ENCODE data around the gene IGSF9.

Gene IGSF9

DNA sequence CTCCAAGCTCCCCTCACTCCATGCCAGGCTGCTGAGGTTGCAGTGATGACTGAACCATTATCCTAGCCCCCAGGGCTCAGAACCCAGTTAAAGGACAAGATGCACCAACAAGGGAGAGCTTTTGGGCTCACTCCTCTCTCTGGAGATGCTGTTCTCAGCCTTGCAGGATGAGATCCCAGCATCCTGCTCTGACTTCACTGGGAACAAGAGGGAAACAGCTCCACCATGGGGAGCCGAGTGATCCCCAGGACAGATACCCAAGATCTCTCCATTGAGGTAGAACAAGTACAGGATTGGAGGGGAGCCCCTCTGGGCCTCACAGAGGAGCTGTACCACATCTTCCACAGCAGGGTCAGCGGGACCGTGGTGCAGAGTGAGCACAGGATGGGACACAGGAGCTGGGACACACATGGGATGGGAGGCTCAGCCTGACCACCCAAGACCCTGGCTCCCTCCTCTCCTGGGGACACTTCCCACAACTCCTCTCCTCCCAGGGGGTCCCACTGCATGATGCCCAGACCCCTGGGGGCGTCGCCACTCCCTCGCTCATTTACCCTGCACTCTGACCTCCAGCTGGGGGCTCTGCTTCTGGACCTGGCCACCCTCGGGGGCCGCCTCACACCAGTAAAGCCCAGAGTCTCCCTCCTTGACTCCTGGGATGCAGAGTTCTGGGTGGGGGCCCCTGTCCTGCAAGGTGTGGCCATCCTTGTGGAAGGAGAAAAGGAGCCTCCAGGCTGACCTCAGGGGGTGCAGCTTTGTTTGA, 27.2 kb upstream of the IGSF9 start:
- no peak for DNase-seq

GRCh38 chr1:159970932-159971342, 25.5 kb upstream of the IGSF9 start:
- no peak for DNase-seq

GRCh38 chr1:159968901-159969300, 23.5 kb upstream of the IGSF9 start:
- DNase-seq: no peak

DNA sequence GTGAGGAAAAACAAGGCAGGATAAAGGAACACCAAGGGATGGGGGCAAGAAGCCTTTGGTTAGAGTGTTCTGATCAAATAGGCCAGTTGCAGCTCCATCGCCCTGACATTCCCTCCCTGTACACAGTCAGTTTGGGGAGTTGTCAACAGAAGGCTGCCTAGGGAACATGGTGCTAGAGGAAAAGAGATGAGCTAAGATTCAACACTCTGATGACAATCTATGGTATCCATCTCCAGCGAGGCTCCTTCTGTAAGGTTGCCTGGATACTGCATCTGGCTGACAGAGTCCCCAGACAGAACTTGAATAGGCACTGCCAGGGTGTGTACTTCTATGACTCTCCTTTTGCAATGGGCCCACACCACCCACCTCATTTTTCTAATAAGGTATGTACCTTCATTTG, 19.9 kb upstream of the IGSF9 start:
- DNase-seq: no peak

DNA sequence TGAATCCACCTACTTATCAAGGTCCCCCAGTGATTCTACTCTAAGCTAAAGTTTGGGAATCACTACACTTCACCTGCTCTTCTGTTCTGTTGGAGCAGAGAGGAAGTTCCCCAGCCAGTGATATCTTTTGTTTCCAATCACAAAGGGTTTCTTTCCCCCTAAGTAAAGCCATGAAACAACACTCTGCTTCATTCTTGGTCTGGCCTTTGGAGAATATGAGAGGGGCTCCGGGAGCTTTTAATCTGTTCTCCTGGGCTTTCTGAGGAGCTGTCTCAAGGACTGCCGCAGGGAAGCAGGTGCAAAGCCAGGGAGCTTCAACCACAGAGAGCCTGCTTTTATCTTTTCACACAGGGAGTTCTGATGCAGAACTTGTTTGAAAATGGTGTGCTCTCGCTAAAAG, 18.7 kb upstream of the IGSF9 start:
- DNase-seq: no peak

GRCh38 chr1:159962176-159962575, 16.8 kb upstream of the IGSF9 start:
- DNase-seq: no peak

DNA sequence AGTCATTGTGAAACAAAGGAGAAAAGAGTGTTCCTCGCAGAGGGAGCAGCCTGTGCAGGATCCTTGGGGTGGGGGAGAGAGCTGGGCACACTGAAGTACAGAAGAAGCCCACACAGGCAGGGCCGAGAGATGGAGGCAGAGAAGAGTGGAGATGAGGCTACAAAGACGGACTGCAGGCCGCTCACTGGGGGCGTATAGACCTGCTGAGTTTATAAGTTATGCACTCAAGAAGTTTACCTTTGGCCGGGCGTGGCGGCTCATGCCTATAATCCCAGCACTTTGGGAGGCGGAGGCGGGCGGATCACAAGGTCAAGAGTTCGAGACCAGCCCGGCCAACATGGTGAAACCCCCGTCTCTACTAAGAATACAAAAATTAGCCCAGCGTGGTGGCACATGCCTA, 16.2 kb upstream of the IGSF9 start:
- no peak for DNase-seq

DNA sequence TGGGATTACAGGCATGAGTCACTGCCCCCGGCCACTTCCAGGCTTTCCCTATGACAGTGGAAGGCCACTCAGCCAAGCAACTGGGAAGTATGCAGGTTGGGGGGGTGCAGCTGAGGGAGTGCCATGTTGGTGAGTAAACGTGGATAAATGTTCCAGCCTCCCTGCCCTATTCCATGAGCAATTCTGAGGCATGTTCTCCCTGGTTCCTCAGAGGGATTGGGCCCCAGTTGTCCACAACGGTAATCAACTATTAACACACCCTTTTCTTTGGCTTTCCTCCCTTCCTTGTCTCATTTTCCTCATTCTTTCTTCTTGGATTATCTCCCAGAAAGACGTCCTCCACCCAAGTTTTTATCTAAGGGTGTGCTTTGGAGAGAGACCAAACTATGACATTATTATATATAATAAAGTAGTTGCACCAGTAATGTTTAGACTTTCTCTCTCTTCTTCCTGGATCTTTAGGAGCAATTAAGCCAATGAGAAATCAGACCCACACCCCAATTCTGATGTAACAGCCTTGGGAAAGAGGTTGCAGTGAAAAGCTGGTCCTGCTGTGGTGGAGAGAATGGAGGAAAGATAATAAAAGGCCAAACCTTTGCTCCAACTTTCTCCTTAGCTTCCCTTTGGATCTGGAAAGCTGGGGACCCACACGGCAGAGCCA, 15.4 kb upstream of the IGSF9 start:
- no peak for DNase-seq

GRCh38 chr1:159959451-159959850, 14.0 kb upstream of the IGSF9 start:
- no peak for DNase-seq

- no peak for DNase-seq
Measured at GRCh38 chr1:159958719-159959380, 13.4 kb upstream of the IGSF9 start.

DNA sequence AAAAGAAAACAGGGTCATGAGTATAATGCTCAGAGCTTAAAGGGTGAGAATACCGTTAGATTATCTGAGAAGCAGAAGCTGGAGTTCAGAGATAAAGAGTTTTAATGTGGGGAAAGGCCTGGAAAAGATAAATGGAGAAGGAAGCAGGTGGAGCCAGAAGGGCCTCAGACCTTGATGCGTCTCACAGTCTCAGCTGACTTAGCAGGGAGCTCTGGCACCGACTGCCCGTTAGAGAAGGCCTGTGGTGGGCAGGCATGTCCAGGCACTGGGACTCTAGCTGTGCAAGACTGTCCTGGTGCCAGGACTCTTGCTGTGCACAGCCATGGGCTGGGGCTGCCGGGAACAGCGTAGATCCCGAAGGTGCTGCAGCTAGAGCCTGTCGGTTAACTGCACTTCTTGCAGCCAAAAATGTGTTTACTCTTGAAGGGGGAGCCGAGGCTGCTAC, 12.4 kb upstream of the IGSF9 start:
- peak; percentile 89 for DNase-seq

DNA sequence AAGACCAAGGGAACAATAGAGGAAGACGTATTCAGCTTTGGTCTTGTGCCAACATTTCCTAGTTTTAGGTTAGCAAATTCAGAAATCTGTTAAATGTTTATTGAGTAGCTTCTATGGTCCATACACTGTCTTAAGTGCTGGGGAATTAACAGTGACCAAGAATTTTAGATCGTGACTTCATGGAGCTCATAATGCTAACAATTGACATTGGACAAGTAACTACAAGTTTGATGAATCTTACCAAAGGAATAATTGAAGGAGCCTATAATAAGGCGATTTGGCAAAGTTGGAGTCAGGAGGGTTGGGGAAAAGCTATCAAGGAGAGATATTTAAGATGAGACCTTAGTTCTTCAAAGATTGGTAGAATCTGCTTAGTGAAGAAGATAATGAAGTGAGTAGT, 10.0 kb upstream of the IGSF9 start:
- DNase-seq: no peak

DNA sequence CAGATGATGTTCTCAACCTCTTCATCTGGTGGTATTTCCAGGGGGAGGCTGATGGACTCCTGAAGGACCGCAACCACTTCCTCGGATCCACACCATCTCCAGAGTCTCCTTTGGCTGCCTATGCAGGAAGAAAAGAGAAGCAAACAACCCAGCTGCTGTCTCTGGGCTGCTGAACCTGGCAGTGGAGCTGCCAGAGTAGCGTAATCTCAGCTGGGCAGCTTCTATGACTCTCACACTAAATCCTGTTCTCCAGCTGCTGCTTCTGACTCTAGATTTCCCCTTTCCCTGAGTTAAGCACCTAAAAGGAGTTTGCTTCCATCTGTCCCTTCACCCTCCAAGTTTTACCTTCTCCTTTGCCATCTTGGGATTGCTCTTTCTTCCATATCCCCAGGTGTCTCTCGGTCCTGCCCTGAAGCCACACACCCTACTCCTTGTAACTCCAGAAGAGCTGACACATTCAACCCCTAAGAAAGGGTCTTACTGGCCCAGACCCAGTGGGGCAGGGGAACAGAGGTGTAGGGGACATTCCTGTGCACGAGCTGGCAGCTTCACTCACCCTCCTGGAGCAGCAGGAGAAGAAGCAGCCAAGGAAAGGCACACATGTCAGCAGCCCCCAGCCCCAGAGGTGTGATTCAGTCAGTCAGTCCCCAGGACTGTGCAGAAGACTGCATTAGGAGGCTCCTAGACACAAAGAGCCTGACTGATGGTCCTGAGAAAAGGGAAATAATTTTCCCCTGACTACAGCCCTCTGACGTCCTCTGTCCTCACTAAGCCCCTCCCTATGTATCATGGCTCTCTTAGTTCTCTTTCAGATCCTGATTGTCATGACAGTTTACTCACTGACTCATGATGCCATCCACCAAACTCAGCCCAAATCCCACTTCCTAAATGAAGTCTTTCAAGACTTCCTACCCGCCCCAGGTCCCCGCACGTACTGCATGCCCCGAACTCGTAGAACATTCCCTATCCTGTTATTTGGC, 8.4 kb upstream of the IGSF9 start, which contains the start of gene SLAMF9:
Gene SLAMF9 (minus strand): TSS at position 702 of the 980 bp plus-strand sequence. CDS start 100 bp downstream, at position 602.
- DNase-seq: no peak

GRCh38 chr1:159952932-159953331, 7.5 kb upstream of the IGSF9 start:
- no peak for DNase-seq

DNA sequence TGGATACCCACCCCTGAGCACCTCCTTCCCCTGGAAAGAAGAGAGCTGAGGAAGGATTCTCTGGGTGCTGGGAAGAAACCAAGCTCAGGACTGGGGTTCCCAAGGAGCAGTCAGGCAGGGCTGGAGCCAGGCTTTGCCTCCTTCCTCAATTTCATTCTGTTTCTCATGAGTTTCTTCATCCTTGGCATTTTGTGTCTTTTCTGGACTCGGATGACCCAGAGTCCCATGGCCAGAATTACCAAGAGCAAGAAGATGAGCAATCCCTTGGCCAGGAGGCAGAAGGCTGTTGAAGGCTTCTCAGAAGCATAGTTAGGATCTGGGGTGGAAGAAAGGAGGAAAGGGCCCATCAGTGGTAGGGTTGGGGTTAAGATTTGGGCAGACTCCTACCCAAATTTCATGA, 6.1 kb upstream of the IGSF9 start:
- no peak for DNase-seq

DNA sequence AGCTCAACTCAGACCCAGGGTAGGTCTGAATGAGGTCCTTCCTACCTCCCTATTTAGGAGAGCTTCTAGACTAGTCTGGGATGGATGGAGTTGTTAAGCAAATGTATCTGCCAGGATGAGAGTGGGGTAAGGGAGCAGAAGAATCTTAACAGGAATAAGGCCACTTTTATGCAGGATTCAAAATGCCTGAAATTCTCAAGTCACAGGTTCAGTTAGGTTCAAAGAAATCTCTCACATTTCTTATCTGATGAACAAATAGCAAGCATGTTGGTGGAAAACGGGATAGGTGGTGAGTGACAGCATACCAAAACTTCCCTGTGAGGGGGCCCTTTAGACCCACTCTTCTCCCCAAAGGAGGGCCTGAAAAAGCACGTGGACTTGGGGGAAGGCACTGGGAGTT, 5.6 kb upstream of the IGSF9 start:
- no peak for DNase-seq

- DNase-seq: no peak
Measured at GRCh38 chr1:159949981-159950381, 4.6 kb upstream of the IGSF9 start.

GRCh38 chr1:159949123-159949522, 3.7 kb upstream of the IGSF9 start:
- no peak for DNase-seq

DNA sequence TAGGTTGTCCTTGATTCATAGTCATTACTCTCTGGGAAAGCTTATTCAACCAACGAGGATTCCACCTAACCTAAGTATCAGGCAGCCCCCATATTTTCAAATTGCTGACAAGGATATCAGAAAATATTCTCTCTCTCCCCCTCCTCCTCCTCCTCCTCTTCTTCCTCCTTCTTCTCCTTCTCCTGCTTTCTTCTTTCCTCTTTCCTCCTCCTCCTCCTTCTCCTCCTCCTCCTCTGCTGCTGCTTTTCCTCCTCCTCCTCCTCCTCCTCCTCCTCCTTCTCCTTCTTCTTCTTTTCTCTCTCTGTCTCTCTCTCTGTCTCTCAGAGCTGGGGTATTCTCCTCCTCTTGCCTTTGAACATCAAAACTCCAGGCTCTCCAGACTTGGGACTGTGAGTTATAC, 2.5 kb upstream of the IGSF9 start:
- DNase-seq: no peak

GRCh38 chr1:159946242-159947187, 1.1 kb upstream of the IGSF9 start:
- DNase-seq: no peak

- DNase-seq: peak; percentile 19
Measured at GRCh38 chr1:159944623-159945455, 574 bp downstream of the IGSF9 start.
